ENCODE data around the gene HSD11B2. TPM values are rescaled to one million over a fixed set of nuclear protein-coding genes. Genes with fewer than 3 reads are reported as not detected.
A peak's percentile ranks its signal among the peaks of the same experiment; 100 is the strongest.

Gene HSD11B2
- total RNA-seq, 1 donor from 2014 or later = 5.2 TPM

DNA sequence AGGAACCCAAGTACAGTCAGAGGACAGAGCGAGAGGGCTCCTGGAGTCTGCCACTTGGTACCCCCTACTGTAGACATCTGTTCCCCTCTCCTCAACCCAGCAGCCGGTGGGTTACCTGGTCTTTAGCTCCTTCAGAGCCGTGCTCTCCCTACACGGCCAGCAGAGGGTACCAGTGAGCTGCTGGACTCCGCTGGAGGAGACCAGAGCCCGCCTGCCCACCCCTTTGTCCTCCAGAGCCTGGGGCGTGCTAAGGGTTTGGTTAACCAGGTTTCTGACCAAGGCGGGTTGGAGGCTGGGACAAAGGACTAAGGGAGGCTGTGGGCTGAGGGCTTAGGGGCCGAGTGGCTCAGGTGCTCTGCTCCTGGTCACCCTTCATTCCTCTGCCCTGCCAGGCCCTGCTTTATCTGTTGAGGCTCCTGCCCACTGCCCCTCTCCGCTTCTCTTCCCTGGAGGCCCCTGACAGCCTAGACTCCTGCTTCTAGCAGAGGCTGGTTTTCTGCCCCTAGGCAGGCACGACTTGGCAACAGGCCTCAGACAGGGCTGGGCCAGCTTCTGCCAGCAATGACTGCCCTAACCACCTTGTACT, 2.7 kb upstream of the HSD11B2 start:
- no peaks in the 10 kb centered on the region for H3K36me3 Mint-ChIP-seq (ENCODE audit: low read depth)
- no peaks in the 10 kb centered on the region for H3K9me3 Mint-ChIP-seq
- H3K27ac Mint-ChIP-seq = no peak overlapping the region
- intact Hi-C loops (cut with micrococcal nuclease) = loop anchor here (1.0 kb wide), 2 partner anchors 19 to 37 kb away; no protein-coding TSS in a partner anchor
- DNase-seq = peak; percentile 89
- peaks cover 12% of the 10 kb centered on the region for H3K4me1 Mint-ChIP-seq
- peaks cover 57% of the 10 kb centered on the region for H3K27me3 Mint-ChIP-seq
- H3K4me3 Mint-ChIP-seq = no peak overlapping the region

DNA sequence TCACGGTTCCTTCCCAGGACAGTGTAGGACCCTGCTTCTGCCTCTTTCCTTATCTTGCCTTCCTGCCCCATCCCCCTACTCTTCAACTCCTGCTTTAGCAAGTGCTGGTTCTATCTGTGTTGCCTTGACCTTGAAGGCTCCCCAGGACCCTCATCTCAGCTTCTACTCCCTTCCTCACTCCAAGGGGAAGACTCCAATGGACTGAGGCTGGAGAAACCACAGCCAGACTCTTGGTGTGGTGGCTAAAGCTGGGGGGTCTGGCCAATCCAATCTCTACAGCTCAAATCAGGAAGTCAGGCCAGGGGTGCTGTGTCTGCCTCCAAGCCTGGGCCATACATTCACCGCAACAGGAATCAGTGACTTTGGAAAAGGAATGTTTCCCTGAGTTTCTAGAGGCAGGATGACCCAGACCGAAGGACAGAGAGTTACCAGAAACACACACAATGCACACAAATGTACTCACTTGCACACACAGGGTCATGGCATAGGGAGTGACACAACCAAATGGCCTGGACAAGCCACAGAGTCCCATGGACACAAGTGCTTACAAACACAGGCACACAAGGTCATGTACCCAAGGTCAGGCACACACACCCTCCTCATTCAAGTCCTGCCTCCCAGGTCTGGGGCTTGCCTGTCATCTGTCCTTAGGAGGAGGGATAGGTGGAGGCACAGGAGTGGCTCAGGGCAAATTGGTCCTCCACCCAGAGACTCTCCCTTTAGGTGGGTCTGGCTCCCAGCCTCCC, 1.7 kb upstream of the HSD11B2 start:
- peak overlapping the region; percentile 45 for H3K4me3 Mint-ChIP-seq
- H3K4me1 Mint-ChIP-seq = peaks cover 12% of the 10 kb centered on the region
- H3K27me3 Mint-ChIP-seq = peaks cover 55% of the 10 kb centered on the region
- DNase-seq = peak; percentile 64
- no peaks in the 10 kb centered on the region for H3K36me3 Mint-ChIP-seq (ENCODE audit: low read depth)
- no peak overlapping the region for H3K27ac Mint-ChIP-seq
- intact Hi-C loops (cut with micrococcal nuclease) = no loop called here
- H3K9me3 Mint-ChIP-seq = no peaks in the 10 kb centered on the region

DNA sequence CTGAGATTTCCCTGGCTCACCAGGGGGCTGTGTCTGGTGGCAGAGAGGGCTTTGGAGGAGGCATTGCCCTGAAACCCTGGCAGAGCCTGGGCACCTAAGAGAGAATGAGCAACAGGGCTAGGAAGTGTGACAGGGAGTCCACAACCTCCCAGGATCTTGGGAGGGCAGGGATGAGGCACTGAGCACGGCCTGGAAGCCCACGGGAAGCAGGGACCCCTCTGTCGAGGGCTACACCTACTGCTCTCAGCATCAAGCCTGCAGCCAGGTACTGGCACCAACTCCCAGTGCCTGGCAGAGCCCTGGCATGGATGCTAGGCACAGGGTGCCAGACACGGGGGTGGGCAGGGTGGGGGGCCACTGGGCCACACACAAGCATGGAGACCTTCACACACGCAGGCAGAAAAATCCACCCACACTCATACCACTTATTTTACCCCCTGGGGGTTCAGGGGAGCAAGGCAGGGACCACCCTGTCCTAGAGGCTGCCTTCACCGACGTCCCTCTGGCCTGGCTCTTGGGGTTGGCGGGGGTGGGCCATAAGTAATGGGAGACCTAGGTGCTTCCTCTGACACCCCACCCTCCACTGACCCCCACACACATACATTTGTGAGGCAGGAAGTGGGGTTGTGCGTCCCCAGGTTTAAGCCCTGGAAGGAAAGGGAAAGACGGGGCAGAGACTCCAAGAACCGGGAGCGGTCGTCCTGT, 970 bp upstream of the HSD11B2 start:
- peak overlapping the region; percentile 60 for H3K27ac Mint-ChIP-seq
- peak overlapping the region; percentile 84 for H3K4me3 Mint-ChIP-seq
- no peaks in the 10 kb centered on the region for H3K9me3 Mint-ChIP-seq
- H3K4me1 Mint-ChIP-seq = peaks cover 12% of the 10 kb centered on the region
- no peak for DNase-seq
- no peaks in the 10 kb centered on the region for H3K36me3 Mint-ChIP-seq (ENCODE audit: low read depth)
- intact Hi-C loops (cut with micrococcal nuclease) = no loop called here
- H3K27me3 Mint-ChIP-seq = peaks cover 55% of the 10 kb centered on the region

DNA sequence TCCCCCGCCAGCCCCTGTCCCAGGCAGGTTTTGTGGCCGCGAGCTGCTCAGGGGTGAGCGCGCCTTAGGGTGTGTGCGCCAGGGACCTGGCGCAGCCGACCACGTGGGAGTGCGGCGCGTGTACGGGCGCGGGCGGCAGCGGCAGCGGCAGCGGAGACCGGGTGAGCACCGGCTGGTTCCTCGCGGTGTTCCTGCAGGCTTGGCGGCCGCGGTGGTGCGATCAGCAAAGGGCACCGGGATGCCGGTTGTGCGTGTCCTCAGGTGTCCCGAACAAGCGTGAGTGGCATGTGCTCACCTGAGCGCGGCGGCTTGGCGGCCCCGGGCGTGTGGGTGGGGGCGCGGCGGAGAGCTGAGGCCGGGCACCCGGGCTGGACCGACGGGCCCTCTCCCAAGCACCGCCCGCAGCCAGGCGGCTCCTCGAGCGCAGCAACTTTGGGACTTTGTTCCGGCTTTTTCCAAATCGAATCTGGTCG, 381 bp upstream of the HSD11B2 start:
- peak; percentile 77 for DNase-seq
- peaks cover 49% of the 10 kb centered on the region for H3K27me3 Mint-ChIP-seq
- H3K9me3 Mint-ChIP-seq = no peaks in the 10 kb centered on the region
- peak overlapping the region; percentile 60 for H3K27ac Mint-ChIP-seq
- intact Hi-C loops (cut with micrococcal nuclease) = no loop called here
- no peaks in the 10 kb centered on the region for H3K36me3 Mint-ChIP-seq (ENCODE audit: low read depth)
- peak overlapping the region; percentile 84 for H3K4me3 Mint-ChIP-seq
- peaks cover 12% of the 10 kb centered on the region for H3K4me1 Mint-ChIP-seq

DNA sequence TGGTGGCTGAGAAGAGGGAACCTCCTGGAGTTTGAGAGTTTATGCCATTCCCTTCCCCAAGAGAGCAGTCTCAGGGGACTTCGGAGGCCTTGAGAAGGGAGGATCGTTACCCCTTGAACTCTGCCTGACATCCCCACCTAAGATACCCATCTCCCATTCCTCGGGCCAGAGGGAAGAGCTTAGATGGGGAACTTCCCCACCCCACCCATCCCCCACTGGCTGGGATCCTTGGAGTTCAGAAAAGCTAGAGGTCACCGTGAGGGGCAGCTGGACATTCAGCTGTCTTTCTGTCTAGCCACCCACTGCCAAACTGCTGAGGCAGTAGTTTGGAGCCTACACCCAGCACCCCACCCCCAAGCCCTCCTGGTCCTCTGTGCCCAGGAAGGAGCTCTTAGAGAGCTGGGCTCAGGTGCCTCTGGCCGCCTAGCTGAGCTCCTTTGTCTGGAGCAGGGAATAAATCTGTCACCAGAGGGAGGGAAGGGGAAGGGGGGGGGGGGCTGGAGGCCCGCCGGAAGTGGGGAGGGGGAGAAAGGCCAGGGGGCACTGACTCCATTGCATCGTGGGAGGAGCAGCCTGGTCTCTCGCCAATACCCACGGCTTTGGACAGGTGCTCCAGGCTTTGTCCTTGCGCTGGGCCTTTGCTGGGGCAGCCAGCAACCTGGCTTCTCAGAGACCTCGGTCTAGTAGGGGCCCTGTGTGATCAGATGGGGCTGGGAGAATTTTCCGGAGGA, 1.0 kb downstream of the HSD11B2 start:
- Mint-ChIP-seq H3K9me3 (no peaks in the 10 kb centered on the region), H3K36me3 (ENCODE audit: low read depth) (no peaks in the 10 kb centered on the region), H3K27ac (no peak overlapping the region), H3K27me3 (peaks cover 41% of the 10 kb centered on the region), H3K4me3 (peak overlapping the region; percentile 55), H3K4me1 (peaks cover 12% of the 10 kb centered on the region)
- intact Hi-C loops (cut with micrococcal nuclease) = no loop called here
- DNase-seq = no peak

DNA sequence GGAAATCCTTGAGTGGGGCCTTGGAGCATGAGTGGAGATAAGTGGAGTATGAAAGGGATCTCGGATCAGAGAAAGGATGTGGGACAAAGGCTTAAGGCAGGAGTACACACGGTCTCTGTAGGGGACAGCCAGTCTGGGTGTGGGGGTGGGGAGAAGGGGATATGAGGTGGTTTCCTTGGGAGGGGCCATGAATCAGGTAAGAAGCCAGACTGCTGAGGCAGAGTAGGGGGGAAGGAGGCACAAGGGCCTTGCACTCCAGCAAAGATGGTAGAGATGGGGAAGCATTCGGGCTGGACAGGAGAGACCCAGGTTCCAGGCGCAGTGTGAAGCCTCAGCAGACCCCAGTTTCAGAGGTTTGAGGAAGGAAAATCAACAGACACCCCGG, 1.6 kb downstream of the HSD11B2 start:
- no peak overlapping the region for H3K27ac Mint-ChIP-seq
- intact Hi-C loops (cut with micrococcal nuclease) = no loop called here
- peaks cover 2% of the 10 kb centered on the region for H3K36me3 Mint-ChIP-seq (ENCODE audit: low read depth)
- peak overlapping the region; percentile 50 for H3K4me3 Mint-ChIP-seq
- DNase-seq = no peak
- H3K9me3 Mint-ChIP-seq = no peaks in the 10 kb centered on the region
- H3K4me1 Mint-ChIP-seq = peaks cover 12% of the 10 kb centered on the region
- H3K27me3 Mint-ChIP-seq = peaks cover 38% of the 10 kb centered on the region

DNA sequence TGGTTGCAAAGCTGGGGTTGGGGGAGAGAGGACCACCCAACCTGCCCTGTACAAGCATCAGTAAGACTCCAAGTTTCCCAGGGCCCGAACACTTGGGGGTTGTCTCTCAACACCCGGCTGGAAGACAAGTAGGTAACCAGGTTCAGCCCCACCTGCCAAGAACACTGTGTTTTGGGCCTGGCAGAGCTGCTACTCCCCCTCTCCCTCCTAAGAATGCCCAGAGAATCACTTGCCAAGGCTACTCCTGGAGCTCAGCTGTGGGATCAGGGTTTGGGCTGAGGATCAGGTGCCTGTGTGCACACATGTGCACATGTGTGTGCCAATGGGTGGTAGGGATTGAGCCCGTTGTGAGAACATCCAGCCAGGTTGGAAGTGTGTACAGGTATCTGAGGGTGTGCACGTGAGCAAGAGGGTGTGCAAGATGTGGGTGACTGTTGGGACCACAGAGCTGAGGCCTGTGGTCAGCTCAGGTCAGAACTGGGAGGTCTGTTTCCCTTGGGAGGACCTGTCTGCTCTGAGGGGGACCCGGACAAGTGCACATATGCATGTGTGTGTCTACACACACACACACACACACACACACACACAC, 2.3 kb downstream of the HSD11B2 start:
- intact Hi-C loops (cut with micrococcal nuclease) = no loop called here
- no peaks in the 10 kb centered on the region for H3K9me3 Mint-ChIP-seq
- H3K36me3 Mint-ChIP-seq (ENCODE audit: low read depth) = peaks cover 2% of the 10 kb centered on the region
- H3K4me1 Mint-ChIP-seq = peaks cover 14% of the 10 kb centered on the region
- H3K27ac Mint-ChIP-seq = no peak overlapping the region
- DNase-seq = no peak
- H3K4me3 Mint-ChIP-seq = no peak overlapping the region
- H3K27me3 Mint-ChIP-seq = peaks cover 35% of the 10 kb centered on the region

DNA sequence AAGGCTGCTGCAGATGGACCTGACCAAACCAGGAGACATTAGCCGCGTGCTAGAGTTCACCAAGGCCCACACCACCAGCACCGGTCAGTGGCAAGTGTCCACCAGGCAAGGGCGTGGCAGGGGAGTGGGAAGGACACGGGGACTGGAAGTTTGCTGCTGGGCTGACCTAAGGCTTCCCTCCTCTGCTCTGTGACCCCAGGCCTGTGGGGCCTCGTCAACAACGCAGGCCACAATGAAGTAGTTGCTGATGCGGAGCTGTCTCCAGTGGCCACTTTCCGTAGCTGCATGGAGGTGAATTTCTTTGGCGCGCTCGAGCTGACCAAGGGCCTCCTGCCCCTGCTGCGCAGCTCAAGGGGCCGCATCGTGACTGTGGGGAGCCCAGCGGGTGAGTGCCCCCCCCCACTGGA, 4.8 kb downstream of the HSD11B2 start:
- H3K27ac Mint-ChIP-seq = no peak overlapping the region
- H3K36me3 Mint-ChIP-seq (ENCODE audit: low read depth) = peaks cover 7% of the 10 kb centered on the region

DNA sequence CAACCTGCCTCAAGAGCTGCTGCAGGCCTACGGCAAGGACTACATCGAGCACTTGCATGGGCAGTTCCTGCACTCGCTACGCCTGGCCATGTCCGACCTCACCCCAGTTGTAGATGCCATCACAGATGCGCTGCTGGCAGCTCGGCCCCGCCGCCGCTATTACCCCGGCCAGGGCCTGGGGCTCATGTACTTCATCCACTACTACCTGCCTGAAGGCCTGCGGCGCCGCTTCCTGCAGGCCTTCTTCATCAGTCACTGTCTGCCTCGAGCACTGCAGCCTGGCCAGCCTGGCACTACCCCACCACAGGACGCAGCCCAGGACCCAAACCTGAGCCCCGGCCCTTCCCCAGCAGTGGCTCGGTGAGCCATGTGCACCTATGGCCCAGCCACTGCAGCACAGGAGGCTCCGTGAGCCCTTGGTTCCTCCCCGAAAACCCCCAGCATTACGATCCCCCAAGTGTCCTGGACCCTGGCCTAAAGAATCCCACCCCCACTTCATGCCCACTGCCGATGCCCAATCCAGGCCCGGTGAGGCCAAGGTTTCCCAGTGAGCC, 5.8 kb downstream of the HSD11B2 start:
- no peak for DNase-seq
- H3K27ac Mint-ChIP-seq = no peak overlapping the region
- H3K4me3 Mint-ChIP-seq = no peak overlapping the region
- peaks cover 7% of the 10 kb centered on the region for H3K36me3 Mint-ChIP-seq (ENCODE audit: low read depth)
- intact Hi-C loops (cut with micrococcal nuclease) = no loop called here
- peaks cover 5% of the 10 kb centered on the region for H3K4me1 Mint-ChIP-seq
- H3K27me3 Mint-ChIP-seq = peaks cover 13% of the 10 kb centered on the region
- no peaks in the 10 kb centered on the region for H3K9me3 Mint-ChIP-seq

More for the DNA sequence above, 4.8 kb downstream of the HSD11B2 start:
- peaks cover 8% of the 10 kb centered on the region for H3K4me1 Mint-ChIP-seq
- H3K9me3 Mint-ChIP-seq = no peaks in the 10 kb centered on the region
- peaks cover 16% of the 10 kb centered on the region for H3K27me3 Mint-ChIP-seq
- no peak overlapping the region for H3K4me3 Mint-ChIP-seq
- intact Hi-C loops (cut with micrococcal nuclease) = no loop called here
- DNase-seq = no peak

DNA sequence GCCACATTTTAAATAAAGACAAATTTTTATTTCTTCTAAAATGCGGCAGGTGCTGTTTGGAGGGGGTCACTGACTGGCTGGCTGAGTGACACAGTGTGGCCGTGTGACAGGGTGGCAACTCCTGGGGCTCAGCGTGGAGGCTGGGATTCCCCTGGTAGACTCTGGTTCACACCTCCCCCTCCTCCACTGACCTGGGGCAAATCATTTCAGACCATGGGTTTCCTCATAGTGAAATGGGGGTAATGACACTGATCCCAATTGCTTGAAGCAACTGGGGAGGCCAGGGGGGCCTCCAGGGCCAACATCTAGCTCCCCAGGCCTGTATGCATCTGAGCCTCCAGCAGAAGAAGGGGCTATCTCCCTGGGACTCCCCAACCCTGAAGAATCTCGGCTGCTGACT, 6.6 kb downstream of the HSD11B2 start:
- H3K36me3 Mint-ChIP-seq (ENCODE audit: low read depth) = peaks cover 7% of the 10 kb centered on the region
- peaks cover 9% of the 10 kb centered on the region for H3K27me3 Mint-ChIP-seq
- DNase-seq = no peak
- H3K27ac Mint-ChIP-seq = no peak overlapping the region
- intact Hi-C loops (cut with micrococcal nuclease) = no loop called here
- H3K4me1 Mint-ChIP-seq = peaks cover 3% of the 10 kb centered on the region
- no peak overlapping the region for H3K4me3 Mint-ChIP-seq
- no peaks in the 10 kb centered on the region for H3K9me3 Mint-ChIP-seq

DNA sequence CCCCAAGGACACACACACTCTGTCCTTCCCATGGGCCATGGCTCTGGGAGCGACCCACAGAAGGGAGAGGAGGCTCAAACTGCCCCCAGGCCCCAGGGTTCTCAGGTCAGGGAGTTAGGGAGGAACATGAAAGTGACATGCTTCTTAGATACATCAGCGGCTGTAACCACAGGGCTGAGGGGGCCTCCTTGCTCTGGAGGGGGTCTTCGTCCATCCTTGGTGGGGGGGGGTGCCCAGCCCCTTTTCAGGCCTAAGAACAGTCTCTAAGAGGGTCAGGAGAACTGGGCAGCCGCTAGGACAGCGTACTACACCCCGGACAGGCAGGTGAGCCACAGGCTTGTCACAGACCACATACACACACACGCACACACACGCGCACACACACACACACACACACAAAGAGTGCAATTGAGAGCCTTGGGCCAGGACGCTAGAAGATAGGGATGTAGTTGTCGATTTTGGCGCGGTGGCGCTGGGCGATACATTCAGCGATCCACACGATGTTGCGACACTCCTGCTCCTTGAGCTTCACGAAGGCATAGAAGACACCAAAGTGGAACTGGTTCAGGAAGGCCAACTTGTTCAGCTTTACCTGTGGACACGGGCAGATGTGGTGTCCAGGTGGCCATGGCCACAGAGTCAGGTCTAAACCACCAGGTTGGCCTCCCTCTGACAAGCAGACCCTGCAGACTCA, 7.3 kb downstream of the HSD11B2 start:
- no peak for DNase-seq
- H3K27ac Mint-ChIP-seq = no peak overlapping the region
- H3K4me1 Mint-ChIP-seq = peaks cover 2% of the 10 kb centered on the region
- H3K27me3 Mint-ChIP-seq = peaks cover 3% of the 10 kb centered on the region
- H3K36me3 Mint-ChIP-seq (ENCODE audit: low read depth) = peaks cover 7% of the 10 kb centered on the region
- no peaks in the 10 kb centered on the region for H3K9me3 Mint-ChIP-seq
- intact Hi-C loops (cut with micrococcal nuclease) = no loop called here
- H3K4me3 Mint-ChIP-seq = no peak overlapping the region

DNA sequence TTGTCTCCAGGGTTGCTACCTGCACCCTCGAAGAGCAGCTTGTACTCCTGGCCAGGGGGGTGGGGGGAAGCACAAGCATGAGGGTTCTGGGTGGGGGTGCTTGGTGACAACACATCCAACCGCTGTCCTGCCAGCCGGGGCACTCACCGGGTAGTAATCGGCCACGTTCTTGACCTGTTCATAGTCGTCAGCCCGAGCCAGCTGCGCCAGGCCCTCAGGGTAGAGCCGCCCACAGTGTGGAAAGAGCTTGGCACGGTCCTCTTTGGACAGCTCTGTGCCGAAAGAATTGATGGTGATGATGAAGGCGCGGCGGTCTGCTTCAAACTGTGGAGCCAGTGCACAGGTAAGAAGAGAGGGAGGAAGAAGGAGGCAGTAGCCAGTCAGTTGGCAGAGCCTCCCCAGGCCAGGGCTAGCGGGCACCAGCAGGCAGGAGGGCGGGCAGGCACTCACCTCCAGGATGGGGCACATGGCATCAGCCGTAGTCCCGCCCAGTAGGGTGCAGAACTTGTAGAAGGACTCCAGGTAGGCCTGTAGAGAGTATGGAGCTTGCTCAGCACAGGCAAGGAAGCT, 8.0 kb downstream of the HSD11B2 start:
- Mint-ChIP-seq H3K27ac (no peak overlapping the region), H3K27me3 (no peaks in the 10 kb centered on the region), H3K36me3 (ENCODE audit: low read depth) (peaks cover 7% of the 10 kb centered on the region), H3K4me1 (peaks cover 2% of the 10 kb centered on the region), H3K4me3 (no peak overlapping the region), H3K9me3 (no peaks in the 10 kb centered on the region)
- no peak for DNase-seq
- intact Hi-C loops (cut with micrococcal nuclease) = no loop called here
